Measurements from ENCODE around the gene ITSN2.
"Not testable (repeated sequence)": the region's sequence is repeated elsewhere in the genome, so short reads cannot be mapped to it uniquely, and the experiment has no call there.

The ITSN2 gene

DNA sequence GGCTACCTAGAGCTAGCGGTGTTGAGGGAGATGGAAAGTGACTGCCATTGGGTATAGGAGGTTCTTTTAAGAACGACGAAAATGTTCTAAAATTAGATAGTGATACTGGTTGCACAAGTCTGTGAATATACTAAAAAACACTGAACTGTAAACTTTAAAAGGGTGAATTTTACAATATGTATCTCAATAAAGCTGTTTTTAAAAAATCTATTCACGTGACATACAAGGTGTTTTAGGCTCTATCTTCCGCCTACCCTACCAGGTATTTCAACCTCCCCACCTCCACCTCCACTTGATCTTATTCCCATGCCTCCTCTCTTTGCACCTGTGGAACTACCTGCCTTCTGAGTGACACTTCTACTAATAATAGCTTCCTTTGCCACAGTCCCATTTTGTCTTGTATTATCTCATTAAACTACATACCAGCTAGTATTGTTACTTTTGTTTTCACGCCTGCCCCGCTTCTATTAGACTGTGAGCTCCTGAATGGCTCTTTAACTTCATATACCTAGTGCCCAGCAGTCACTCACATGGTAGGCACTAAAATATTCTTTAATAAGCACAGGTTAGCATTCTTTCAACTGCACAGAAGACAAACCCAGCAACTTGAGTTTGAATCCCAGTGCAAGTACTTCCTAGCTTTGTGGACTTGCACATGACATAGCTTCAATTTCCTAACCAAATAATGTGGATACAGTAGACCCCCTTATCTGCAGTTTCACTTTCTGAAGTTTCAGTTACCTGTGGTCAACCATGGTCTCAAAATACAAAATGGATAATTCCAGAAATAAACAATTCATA lies 9.3 kb downstream of the ITSN2 start:
- no peaks in the 10 kb centered on the region for H3K36me3 ChIP-seq (ENCODE audit: control insufficient read depth, insufficient read depth, low read length, severe bottlenecking)
- no peak for DNase-seq (ENCODE audit: low read depth)
- no peak overlapping the region for H3K9ac ChIP-seq (ENCODE audit: low read length)
- H3K4me3 ChIP-seq (ENCODE audit: low read length) = no peak overlapping the region
- peaks cover 12% of the 10 kb centered on the region for H3K4me1 ChIP-seq (ENCODE audit: control insufficient read depth, insufficient read depth, low read length)
- H3K27me3 ChIP-seq (replicated peaks; ENCODE audit: control insufficient read depth, insufficient read depth, low read length) = no peaks in the 10 kb centered on the region
- no peaks in the 10 kb centered on the region for H3K9me3 ChIP-seq (ENCODE audit: control insufficient read depth, low read length)

DNA sequence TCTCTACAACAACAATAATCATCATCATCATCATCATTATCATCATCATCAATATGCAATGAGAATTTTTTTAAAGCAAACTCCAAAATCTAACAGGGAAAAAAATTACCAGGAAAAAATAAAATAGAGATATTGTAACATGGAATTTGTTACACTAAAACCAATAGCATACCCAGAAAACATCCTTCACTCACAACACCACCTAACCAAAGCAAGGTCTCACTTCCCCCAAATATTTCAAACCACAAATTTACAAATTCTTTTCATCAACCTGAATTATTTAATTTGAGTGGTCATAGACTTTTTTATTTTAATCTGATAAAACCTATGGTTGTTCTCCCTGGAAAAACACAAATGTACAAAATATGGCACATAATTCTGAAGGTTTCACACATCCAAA lies 11.2 kb downstream of the ITSN2 start:
- H3K9ac ChIP-seq (ENCODE audit: low read length) = no peak overlapping the region
- H3K9me3 ChIP-seq (ENCODE audit: control insufficient read depth, low read length) = no peaks in the 10 kb centered on the region
- no peaks in the 10 kb centered on the region for H3K27me3 ChIP-seq (replicated peaks; ENCODE audit: control insufficient read depth, insufficient read depth, low read length)
- peaks cover 12% of the 10 kb centered on the region for H3K4me1 ChIP-seq (ENCODE audit: control insufficient read depth, insufficient read depth, low read length)
- DNase-seq (ENCODE audit: low read depth) = no peak
- no peaks in the 10 kb centered on the region for H3K36me3 ChIP-seq (ENCODE audit: control insufficient read depth, insufficient read depth, low read length, severe bottlenecking)
- H3K4me3 ChIP-seq (ENCODE audit: low read length) = no peak overlapping the region

DNA sequence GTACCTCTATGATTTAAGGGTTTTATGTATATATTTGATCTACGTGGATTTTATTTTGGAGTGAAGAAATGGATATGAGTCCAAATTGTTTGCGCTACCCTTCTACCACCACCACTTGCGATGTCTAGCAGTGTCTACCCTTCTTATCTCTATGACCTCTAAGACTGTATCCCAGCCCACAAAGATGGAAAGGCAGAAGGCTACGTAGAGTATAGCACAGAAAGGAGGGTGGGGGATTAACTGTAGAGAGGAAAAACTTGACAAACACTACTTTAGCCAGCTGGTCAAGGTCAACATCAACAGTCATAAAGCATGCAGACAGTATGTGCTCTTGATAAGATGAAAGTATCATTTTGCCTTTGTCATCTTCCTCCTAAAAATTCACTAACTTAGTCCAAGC lies 14.4 kb downstream of the ITSN2 start:
- H3K36me3 ChIP-seq (ENCODE audit: control insufficient read depth, insufficient read depth, low read length, severe bottlenecking) = no peaks in the 10 kb centered on the region
- DNase-seq (ENCODE audit: low read depth) = no peak
- no peak overlapping the region for H3K4me3 ChIP-seq (ENCODE audit: low read length)
- no peaks in the 10 kb centered on the region for H3K4me1 ChIP-seq (ENCODE audit: control insufficient read depth, insufficient read depth, low read length)
- no peaks in the 10 kb centered on the region for H3K9me3 ChIP-seq (ENCODE audit: control insufficient read depth, low read length)
- no peak overlapping the region for H3K9ac ChIP-seq (ENCODE audit: low read length)
- no peaks in the 10 kb centered on the region for H3K27me3 ChIP-seq (replicated peaks; ENCODE audit: control insufficient read depth, insufficient read depth, low read length)

DNA sequence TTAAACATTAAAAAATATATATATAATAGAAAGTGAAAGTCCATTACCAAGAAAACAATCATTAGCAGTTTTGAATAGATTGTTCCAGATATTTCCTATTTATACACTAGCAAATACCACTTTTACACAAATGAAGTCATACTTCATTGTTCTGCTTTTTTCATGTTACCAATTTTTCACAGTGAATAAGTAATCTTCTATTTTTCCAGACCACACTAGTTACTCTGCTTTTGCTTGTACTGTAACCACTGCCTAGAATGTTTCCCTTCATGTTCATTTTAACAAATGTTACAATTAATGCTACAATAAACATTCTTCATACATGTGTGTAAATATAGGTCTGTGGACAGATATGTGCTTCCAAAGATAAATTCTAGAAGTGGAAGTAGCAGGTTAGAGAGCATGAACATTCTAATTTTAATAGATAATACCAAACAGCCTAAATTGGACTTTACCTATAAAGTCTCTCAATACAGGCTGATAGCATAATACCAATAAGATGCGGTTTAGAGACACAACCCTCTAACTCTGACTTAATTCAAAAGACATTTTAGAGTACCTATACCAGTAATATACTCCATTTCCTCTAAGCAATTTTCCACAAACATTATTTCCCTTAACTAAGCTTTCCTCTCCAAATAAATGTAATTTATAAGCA lies 17.0 kb downstream of the ITSN2 start:
- Histone ChIP-seq H3K9ac (ENCODE audit: low read length) (no peak overlapping the region), H3K27me3 (replicated peaks; ENCODE audit: control insufficient read depth, insufficient read depth, low read length) (no peaks in the 10 kb centered on the region), H3K9me3 (ENCODE audit: control insufficient read depth, low read length) (no peaks in the 10 kb centered on the region), H3K4me3 (ENCODE audit: low read length) (no peak overlapping the region), H3K36me3 (ENCODE audit: control insufficient read depth, insufficient read depth, low read length, severe bottlenecking) (no peaks in the 10 kb centered on the region), H3K4me1 (ENCODE audit: control insufficient read depth, insufficient read depth, low read length) (peaks cover 5% of the 10 kb centered on the region)
- no peak for DNase-seq (ENCODE audit: low read depth)

DNA sequence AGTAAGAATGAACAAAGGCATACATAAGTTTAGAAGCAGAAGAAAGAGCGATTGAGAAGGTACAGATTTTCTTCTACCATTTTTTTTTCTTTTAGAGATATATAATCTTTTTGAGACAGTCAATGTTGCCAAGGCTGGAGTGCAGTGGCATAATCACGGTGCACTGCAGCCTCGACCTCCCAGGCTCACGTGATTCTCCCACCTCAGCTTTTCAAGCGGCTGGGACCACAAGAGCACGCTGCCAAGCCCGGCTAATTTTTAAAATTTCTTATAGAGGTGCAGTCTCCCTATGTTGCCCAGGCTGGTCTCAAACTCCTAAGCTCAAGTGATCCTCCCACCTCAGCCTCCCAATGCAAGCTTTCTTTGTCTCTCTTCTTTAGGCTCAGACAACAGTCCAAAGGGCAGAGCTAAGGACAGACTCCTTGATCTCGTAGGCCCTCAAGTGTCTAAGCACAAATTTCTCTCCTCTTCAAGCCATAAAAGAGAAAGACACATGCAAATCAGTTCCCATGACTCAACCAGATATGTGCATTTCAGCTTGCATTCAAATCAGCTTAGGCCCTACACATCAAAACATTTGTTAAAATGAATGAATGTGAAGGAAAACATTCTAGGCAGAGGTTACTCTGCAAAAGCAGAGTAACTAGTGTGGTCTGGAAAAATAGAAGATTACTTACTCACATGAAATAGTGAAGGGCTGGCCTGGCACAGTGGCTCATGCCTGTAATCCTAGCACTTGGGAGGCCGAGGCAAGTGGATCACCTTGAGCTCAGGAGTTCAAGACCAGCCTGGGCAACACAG lies 18.0 kb downstream of the ITSN2 start:
- Histone ChIP-seq H3K27me3 (replicated peaks; ENCODE audit: control insufficient read depth, insufficient read depth, low read length) (no peaks in the 10 kb centered on the region), H3K36me3 (ENCODE audit: control insufficient read depth, insufficient read depth, low read length, severe bottlenecking) (no peaks in the 10 kb centered on the region), H3K9me3 (ENCODE audit: control insufficient read depth, low read length) (no peaks in the 10 kb centered on the region), H3K4me3 (ENCODE audit: low read length) (no peak overlapping the region), H3K4me1 (ENCODE audit: control insufficient read depth, insufficient read depth, low read length) (peaks cover 5% of the 10 kb centered on the region), H3K9ac (ENCODE audit: low read length) (no peak overlapping the region)
- DNase-seq (ENCODE audit: low read depth) = peak; percentile 54

DNA sequence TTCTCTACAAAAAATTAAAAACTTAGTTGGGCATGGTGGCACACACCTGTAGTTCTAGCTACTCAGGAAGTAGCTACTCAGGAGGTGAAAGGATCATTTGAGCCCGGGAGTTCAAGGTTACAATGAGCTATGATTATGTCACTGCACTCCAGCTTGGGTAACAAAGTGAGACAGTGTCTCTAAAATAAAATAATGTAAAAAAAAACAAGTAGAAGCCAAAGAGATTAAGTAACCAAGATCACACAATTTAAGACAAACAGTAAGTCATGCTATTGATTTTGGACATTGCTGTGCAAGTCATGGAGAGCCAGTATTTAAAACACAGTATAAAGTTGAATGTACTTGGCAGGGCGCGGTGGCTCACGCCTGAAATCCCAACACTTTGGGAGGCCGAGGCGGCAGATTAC lies 20.5 kb downstream of the ITSN2 start:
- Histone ChIP-seq H3K9me3 (ENCODE audit: control insufficient read depth, low read length) (no peaks in the 10 kb centered on the region), H3K36me3 (ENCODE audit: control insufficient read depth, insufficient read depth, low read length, severe bottlenecking) (no peaks in the 10 kb centered on the region), H3K27me3 (replicated peaks; ENCODE audit: control insufficient read depth, insufficient read depth, low read length) (no peaks in the 10 kb centered on the region), H3K4me3 (ENCODE audit: low read length) (no peak overlapping the region), H3K4me1 (ENCODE audit: control insufficient read depth, insufficient read depth, low read length) (peaks cover 5% of the 10 kb centered on the region), H3K9ac (ENCODE audit: low read length) (no peak overlapping the region)
- no peak for DNase-seq (ENCODE audit: low read depth)

DNA sequence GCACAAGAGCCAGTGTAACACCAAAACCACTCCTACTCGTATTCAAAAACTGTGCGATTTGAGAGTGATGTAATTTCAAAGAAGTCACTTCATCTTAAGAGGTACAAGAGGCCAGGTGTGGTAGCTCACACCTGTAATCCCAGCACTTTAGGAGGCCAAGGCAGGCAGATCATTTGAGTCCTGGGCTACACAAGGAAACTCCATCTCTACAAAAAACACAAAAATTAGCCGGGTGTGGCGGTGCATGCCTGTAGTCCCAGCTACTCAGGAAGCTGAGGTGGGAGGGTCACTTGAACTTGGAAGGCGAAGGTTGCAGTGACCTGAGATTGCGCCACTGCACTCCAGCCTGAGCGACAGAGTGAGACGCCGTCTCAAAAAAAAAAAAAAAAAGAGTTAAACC lies 21.2 kb downstream of the ITSN2 start:
- not testable (repeated sequence) for H3K4me3 ChIP-seq (ENCODE audit: low read length); H3K36me3 ChIP-seq (ENCODE audit: control insufficient read depth, insufficient read depth, low read length, severe bottlenecking); DNase-seq (ENCODE audit: low read depth); H3K4me1 ChIP-seq (ENCODE audit: control insufficient read depth, insufficient read depth, low read length); H3K27me3 ChIP-seq (replicated peaks; ENCODE audit: control insufficient read depth, insufficient read depth, low read length); H3K9ac ChIP-seq (ENCODE audit: low read length); H3K9me3 ChIP-seq (ENCODE audit: control insufficient read depth, low read length)

DNA sequence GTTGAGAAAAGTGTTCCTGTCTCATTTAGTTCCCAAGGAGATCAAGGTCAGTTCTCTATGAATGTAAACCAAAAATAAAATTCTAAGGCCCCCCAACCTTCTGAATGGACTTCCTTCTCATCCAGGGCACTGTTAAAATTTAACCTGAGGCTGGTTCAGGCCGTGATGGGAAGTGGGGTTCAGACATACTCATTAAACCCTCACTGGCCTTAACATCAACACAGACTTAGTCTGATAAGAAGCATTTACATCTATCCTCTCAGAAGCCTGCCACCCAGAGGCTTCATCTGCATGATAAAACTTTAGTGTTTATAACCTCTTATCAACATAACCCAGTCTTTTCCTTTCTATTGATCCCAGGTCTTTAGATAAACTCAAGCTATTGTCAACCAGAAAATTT lies 22.4 kb downstream of the ITSN2 start:
- H3K4me3 ChIP-seq (ENCODE audit: low read length) = no peak overlapping the region
- H3K9ac ChIP-seq (ENCODE audit: low read length) = no peak overlapping the region
- DNase-seq (ENCODE audit: low read depth) = no peak
- no peaks in the 10 kb centered on the region for H3K27me3 ChIP-seq (replicated peaks; ENCODE audit: control insufficient read depth, insufficient read depth, low read length)
- H3K36me3 ChIP-seq (ENCODE audit: control insufficient read depth, insufficient read depth, low read length, severe bottlenecking) = no peaks in the 10 kb centered on the region
- no peaks in the 10 kb centered on the region for H3K9me3 ChIP-seq (ENCODE audit: control insufficient read depth, low read length)
- H3K4me1 ChIP-seq (ENCODE audit: control insufficient read depth, insufficient read depth, low read length) = peaks cover 9% of the 10 kb centered on the region

DNA sequence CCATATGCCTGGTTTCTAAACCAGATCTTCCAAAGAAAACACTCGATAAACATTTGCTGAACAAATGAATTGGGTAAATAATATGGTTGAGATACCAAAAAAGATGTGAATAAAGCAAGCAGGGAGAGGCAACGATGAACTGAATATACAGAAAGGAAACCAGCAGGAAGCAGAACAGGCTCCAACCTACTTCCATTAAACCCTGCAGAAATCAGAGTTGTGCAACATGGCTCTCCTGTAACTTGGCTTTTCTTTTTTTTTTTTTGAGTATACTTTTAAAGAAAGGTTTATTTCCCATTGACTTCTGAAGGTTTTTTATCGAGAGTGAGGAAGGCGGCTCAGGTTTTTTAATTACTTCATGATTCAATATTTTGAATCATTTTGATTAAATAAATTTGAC lies 23.5 kb downstream of the ITSN2 start:
- Histone ChIP-seq H3K27me3 (replicated peaks; ENCODE audit: control insufficient read depth, insufficient read depth, low read length) (no peaks in the 10 kb centered on the region), H3K9ac (ENCODE audit: low read length) (no peak overlapping the region), H3K9me3 (ENCODE audit: control insufficient read depth, low read length) (no peaks in the 10 kb centered on the region), H3K36me3 (ENCODE audit: control insufficient read depth, insufficient read depth, low read length, severe bottlenecking) (no peaks in the 10 kb centered on the region), H3K4me3 (ENCODE audit: low read length) (no peak overlapping the region), H3K4me1 (ENCODE audit: control insufficient read depth, insufficient read depth, low read length) (peaks cover 9% of the 10 kb centered on the region)
- DNase-seq (ENCODE audit: low read depth) = no peak

DNA sequence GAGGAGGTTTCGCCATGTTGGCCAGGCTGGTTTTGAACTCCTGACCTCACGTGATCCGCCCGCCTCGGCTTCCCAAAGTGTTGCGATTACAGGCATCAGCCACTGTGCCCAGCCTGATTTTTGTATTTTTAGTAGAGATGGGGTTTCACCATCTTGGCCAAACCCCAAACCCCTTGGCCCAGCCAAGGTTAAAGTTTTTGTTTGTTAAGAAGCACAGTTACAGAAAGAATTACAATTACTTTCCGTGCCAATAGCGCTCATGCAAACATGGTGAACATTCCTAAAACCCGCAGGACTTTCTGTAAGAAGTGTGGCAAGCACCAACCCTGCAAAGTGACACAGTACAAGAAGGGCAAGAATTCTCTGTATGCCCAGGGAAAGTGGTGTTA lies 26.1 kb downstream of the ITSN2 start:
- no peak overlapping the region for H3K4me3 ChIP-seq (ENCODE audit: low read length)
- H3K4me1 ChIP-seq (ENCODE audit: control insufficient read depth, insufficient read depth, low read length) = peaks cover 5% of the 10 kb centered on the region
- no peak overlapping the region for H3K9ac ChIP-seq (ENCODE audit: low read length)
- H3K9me3 ChIP-seq (ENCODE audit: control insufficient read depth, low read length) = no peaks in the 10 kb centered on the region
- H3K36me3 ChIP-seq (ENCODE audit: control insufficient read depth, insufficient read depth, low read length, severe bottlenecking) = no peaks in the 10 kb centered on the region
- DNase-seq (ENCODE audit: low read depth) = peak; percentile 92
- no peaks in the 10 kb centered on the region for H3K27me3 ChIP-seq (replicated peaks; ENCODE audit: control insufficient read depth, insufficient read depth, low read length)

DNA sequence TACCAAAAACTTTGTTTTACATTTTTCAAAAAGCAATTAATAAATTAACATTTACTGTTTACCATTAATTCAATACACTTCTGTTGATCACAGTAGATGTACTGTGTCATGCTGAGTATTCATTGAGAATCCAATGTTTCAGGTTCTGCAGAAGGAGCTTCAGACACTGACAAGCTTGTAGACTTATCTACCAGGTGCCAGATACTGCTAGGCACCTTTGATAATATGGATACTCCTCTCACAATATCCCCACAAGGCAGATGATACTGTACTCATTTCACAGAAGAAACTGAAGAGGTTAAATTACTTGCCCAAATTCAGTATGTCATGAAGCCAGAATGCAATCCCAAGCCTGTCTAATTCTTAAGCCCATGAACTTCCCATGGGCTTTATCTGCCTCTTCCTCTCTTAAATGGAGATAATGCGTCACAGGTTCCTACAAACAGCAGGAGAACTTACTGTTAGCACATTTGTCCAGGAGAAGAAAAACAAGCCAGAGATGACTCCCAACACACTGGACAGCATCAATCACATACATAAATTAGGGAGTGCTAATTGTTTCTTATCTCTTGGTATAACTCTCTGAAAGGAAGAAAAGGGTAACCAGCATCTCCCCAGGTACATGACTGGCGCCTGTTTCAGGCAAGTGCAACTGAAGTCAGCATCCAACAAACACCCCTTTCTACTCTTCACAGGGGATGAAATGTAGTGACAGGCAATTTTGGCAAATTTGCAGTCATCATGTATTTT lies 27.4 kb downstream of the ITSN2 start:
- H3K9me3 ChIP-seq (ENCODE audit: control insufficient read depth, low read length) = no peaks in the 10 kb centered on the region

More for the DNA sequence above, 27.4 kb downstream of the ITSN2 start:
- no peak overlapping the region for H3K4me3 ChIP-seq (ENCODE audit: low read length)
- H3K27me3 ChIP-seq (replicated peaks; ENCODE audit: control insufficient read depth, insufficient read depth, low read length) = no peaks in the 10 kb centered on the region
- H3K4me1 ChIP-seq (ENCODE audit: control insufficient read depth, insufficient read depth, low read length) = peaks cover 5% of the 10 kb centered on the region
- no peak for DNase-seq (ENCODE audit: low read depth)
- H3K36me3 ChIP-seq (ENCODE audit: control insufficient read depth, insufficient read depth, low read length, severe bottlenecking) = no peaks in the 10 kb centered on the region
- no peak overlapping the region for H3K9ac ChIP-seq (ENCODE audit: low read length)

Measured in adipocyte (in vitro differentiated cells).